Stomach (tissue), 4 donors: ENCODE results near the gene RCL1.

Experiments used
- POLR2A ChIP-seq, 4 donors: fragments of 450-650 bp; IDR thresholded peaks; one replicate each; pipeline ENCODE4 v1.6.1; 2016; ENCODE audit warnings: antibody characterized with exemption in 4 of 4, control low read depth in 2 of 4, mild to moderate bottlenecking in 1 of 4, moderate library complexity in 1 of 4
- POLR2AphosphoS5 ChIP-seq, 3 donors: sonication (generic); formaldehyde crosslinking; IDR thresholded peaks; one replicate each; pipeline ENCODE4 v1.6.1; 2016; ENCODE audit warnings: antibody characterized with exemption in 3 of 3
- TF ChIP-seq, protein P1 (sequence below), 7 experiments: fragments of 450-650 bp in 4 of 7; fragments of 200-600 bp in 3 of 7; sonication (generic) in 3 of 7; IDR thresholded peaks; one replicate each; pipeline ENCODE4 v1.5.1; 2016 to 2019; ENCODE audit warnings: antibody characterized with exemption in 7 of 7, control low read depth in 2 of 7, mild to moderate bottlenecking in 1 of 7

GRCh38 chr9:4844056-4844838, 51.5 kb downstream of the RCL1 start:
- TF ChIP-seq, protein P1, sequence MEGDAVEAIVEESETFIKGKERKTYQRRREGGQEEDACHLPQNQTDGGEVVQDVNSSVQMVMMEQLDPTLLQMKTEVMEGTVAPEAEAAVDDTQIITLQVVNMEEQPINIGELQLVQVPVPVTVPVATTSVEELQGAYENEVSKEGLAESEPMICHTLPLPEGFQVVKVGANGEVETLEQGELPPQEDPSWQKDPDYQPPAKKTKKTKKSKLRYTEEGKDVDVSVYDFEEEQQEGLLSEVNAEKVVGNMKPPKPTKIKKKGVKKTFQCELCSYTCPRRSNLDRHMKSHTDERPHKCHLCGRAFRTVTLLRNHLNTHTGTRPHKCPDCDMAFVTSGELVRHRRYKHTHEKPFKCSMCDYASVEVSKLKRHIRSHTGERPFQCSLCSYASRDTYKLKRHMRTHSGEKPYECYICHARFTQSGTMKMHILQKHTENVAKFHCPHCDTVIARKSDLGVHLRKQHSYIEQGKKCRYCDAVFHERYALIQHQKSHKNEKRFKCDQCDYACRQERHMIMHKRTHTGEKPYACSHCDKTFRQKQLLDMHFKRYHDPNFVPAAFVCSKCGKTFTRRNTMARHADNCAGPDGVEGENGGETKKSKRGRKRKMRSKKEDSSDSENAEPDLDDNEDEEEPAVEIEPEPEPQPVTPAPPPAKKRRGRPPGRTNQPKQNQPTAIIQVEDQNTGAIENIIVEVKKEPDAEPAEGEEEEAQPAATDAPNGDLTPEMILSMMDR (IDR thresholded peaks at IDR 0.05): no peak
- TF ChIP-seq POLR2AphosphoS5 (IDR thresholded peaks at IDR 0.05) (no peak), POLR2A (IDR thresholded peaks at IDR 0.05) (no peak)
